GM23338 (cell line): ENCODE results near the gene MEGF11. TPM values are rescaled to one million over a fixed set of nuclear protein-coding genes. Genes with fewer than 3 reads are reported as not detected.

Source experiments
- ATAC-seq: fragments of 200-7000 bp; cut with Tn5 transposase; 3 replicates; pipeline ENCODE4 v1.9.1; 2020
- DNase-seq: peaks from one replicate; pipeline ENCODE4 v3.0.0-alpha.2; 2015; ENCODE audit warnings: low spot score
- H2AFZ ChIP-seq: fragments of 200-600 bp; sonication (generic); 2 replicates; pipeline ENCODE4 v1.8.0; 2016; ENCODE audit warnings: antibody characterized with exemption, mild to moderate bottlenecking, moderate library complexity
- H3F3A ChIP-seq: fragments of 200-600 bp; sonication (generic); replicated peaks from 2 replicates; pipeline ENCODE4 v1.8.0; 2017; ENCODE audit warnings: antibody characterized with exemption, mixed run types, low read depth
- H3K27ac ChIP-seq: fragments of 200-600 bp; sonication (generic); 2 replicates; pipeline ENCODE4 v1.6.1; 2016; ENCODE audit warnings: low read depth
- H3K27me3 ChIP-seq: fragments of 200-600 bp; sonication (generic); 2 replicates; pipeline ENCODE4 v1.8.0; 2016; ENCODE audit warnings: mild to moderate bottlenecking, mixed run types, moderate library complexity; ENCODE audit not compliant: insufficient read depth
- H3K36me3 ChIP-seq: fragments of 200-600 bp; sonication (generic); 2 replicates; pipeline ENCODE4 v1.8.0; 2016; ENCODE audit warnings: mild to moderate bottlenecking; ENCODE audit not compliant: insufficient read depth
- H3K4me1 ChIP-seq: fragments of 200-600 bp; sonication (generic); 2 replicates; pipeline ENCODE4 v1.8.0; 2016; ENCODE audit warnings: mild to moderate bottlenecking, moderate library complexity; ENCODE audit not compliant: insufficient read depth
- H3K4me2 ChIP-seq: fragments of 200-600 bp; sonication (generic); 2 replicates; pipeline ENCODE4 v1.7.1; 2017; ENCODE audit warnings: mixed run types
- H3K4me3 ChIP-seq: fragments of 200-600 bp; sonication (generic); 2 replicates; pipeline ENCODE4 v1.6.1; 2016; ENCODE audit warnings: mixed run types
- H3K79me2 ChIP-seq: fragments of 200-600 bp; sonication (generic); replicated peaks from 2 replicates; pipeline ENCODE4 v1.8.0; 2017; ENCODE audit warnings: mild to moderate bottlenecking; ENCODE audit not compliant: insufficient read depth
- H3K9me2 ChIP-seq: fragments of 200-600 bp; sonication (generic); 2 replicates; pipeline ENCODE4 v1.8.0; 2017; ENCODE audit not compliant: insufficient read depth
- H4K20me1 ChIP-seq: fragments of 200-600 bp; sonication (generic); replicated peaks from 2 replicates; pipeline ENCODE4 v1.8.0; 2017; ENCODE audit warnings: mild to moderate bottlenecking; ENCODE audit not compliant: insufficient read depth
- H3K27ac Mint-ChIP-seq: 2 replicates; pipeline ENCODE4 v1.8.0; 2020; ENCODE audit warnings: inconsistent platforms, mild to moderate bottlenecking, moderate library complexity, mixed read lengths
- H3K27me3 Mint-ChIP-seq: 3 replicates; pipeline ENCODE4 v1.8.0; 2022; ENCODE audit warnings: low read depth, mild to moderate bottlenecking, moderate library complexity, mixed read lengths, inconsistent platforms; ENCODE audit not compliant: insufficient read depth, poor library complexity
- H3K36me3 Mint-ChIP-seq: 3 replicates; pipeline ENCODE4 v1.8.0; 2021; ENCODE audit warnings: low read depth, mild to moderate bottlenecking, inconsistent platforms, moderate library complexity, mixed read lengths
- H3K4me1 Mint-ChIP-seq: 3 replicates; pipeline ENCODE4 v1.8.0; 2020; ENCODE audit warnings: mild to moderate bottlenecking, inconsistent platforms, mixed read lengths
- H3K4me3 Mint-ChIP-seq: 3 replicates; pipeline ENCODE4 v1.8.0; 2021; ENCODE audit warnings: moderate library complexity, mild to moderate bottlenecking, inconsistent platforms, mixed read lengths
- H3K9me3 Mint-ChIP-seq: 3 replicates; pipeline ENCODE4 v1.8.0; 2020; ENCODE audit warnings: moderate library complexity, mild to moderate bottlenecking, inconsistent platforms, mixed read lengths
- CREB1 ChIP-seq: fragments of 250-450 bp; sonication (Bioruptor Pico); IDR thresholded peaks from 2 replicates; pipeline ENCODE4 v1.5.0; 2020; ENCODE audit warnings: low read depth, mild to moderate bottlenecking, moderate library complexity
- ETS1 ChIP-seq: IDR thresholded peaks from 2 replicates; pipeline ENCODE4 v1.6.1; 2016; ENCODE audit warnings: antibody characterized with exemption
- EZH2 ChIP-seq: fragments of 200-600 bp; sonication (generic); IDR thresholded peaks from one replicate; pipeline ENCODE4 v1.8.0; 2017; ENCODE audit warnings: antibody characterized with exemption, mild to moderate bottlenecking, low read depth; ENCODE audit not compliant: unreplicated experiment
- EZH2phosphoT487 ChIP-seq: fragments of 200-600 bp; sonication (generic); IDR thresholded peaks from one replicate; pipeline ENCODE4 v1.8.1; 2018; ENCODE audit warnings: antibody characterized with exemption; ENCODE audit not compliant: unreplicated experiment
- JUNB ChIP-seq: IDR thresholded peaks from one replicate; pipeline ENCODE4 v1.6.1; 2016; ENCODE audit warnings: antibody characterized with exemption; ENCODE audit not compliant: unreplicated experiment
- NANOG ChIP-seq: IDR thresholded peaks from 2 replicates; pipeline ENCODE4 v1.6.1; 2016; ENCODE audit warnings: antibody characterized with exemption, borderline replicate concordance
- STAT1 ChIP-seq: IDR thresholded peaks from one replicate; pipeline ENCODE4 v1.6.1; 2016; ENCODE audit warnings: antibody characterized with exemption; ENCODE audit not compliant: unreplicated experiment
- ZNF462 ChIP-seq: fragments of 250-450 bp; sonication (Bioruptor Pico); IDR thresholded peaks from 2 replicates; pipeline ENCODE4 v1.5.0; 2020; ENCODE audit warnings: mild to moderate bottlenecking, moderate library complexity
- polyA plus RNA-seq: library from polyadenylated mRNA; unstranded; fragments of >200 nt; fragmentation: Nextera tagmentation; extraction: Ambion mirVana; gene quantifications from 2 replicates; pipeline ENCODE4 v1.2.1, GENCODE V29; 2016
- total RNA-seq: library from RNA; depleted of rRNA; stranded (reverse); fragments of >200 nt; shearing (Covaris generic); gene quantifications from 2 replicates; pipeline ENCODE4 v1.2.3, GENCODE V29; 2014

The MEGF11 gene
- total and polyA plus RNA-seq, 2 experiments from 2014 or later, result 1.3 to 1.9 TPM

DNA sequence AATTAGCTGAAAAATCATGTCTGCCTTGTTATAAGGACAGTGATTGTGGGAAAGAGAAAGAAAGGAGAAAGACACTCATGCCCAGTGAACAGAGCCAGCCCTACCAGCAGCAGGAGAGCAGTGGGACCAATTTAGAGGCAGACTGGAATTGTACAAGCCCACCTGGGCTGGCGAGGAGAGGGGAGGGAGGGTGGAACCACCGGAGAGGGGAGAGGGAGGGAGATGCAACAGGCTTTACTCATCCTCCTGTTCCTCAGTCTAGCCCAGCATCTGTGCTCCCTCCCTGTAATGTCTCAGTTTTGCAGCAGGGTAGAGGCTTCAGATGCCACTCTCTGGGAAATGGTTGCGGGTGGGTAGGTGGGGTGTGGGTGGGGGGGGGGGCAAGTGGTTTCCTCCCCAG is 329.5 kb downstream of the MEGF11 start (continued):
- TF ChIP-seq ZNF462 (CRISPR knock-in tag), result no peak

- Histone ChIP-seq H3K9me2 (no peaks in the 10 kb centered on the region), H3K4me2 (no peak overlapping the region)
- TF ChIP-seq ZNF462 (CRISPR knock-in tag), result no peak
- no peak for TF ChIP-seq ETS1
- no peak for TF ChIP-seq CREB1
- TF ChIP-seq JUNB, result no peak
- TF ChIP-seq EZH2phosphoT487, result no peak
- TF ChIP-seq EZH2, result no peak
- TF ChIP-seq NANOG, result no peak
- TF ChIP-seq STAT1, result no peak
These were observed 330.3 kb downstream of the MEGF11 start for GRCh38 chr15:65923264-65923663.

More at GRCh38 chr15:65923264-65923663, 330.3 kb downstream of the MEGF11 start:
- Histone ChIP-seq H3K79me2 (no peaks in the 10 kb centered on the region), H4K20me1 (no peaks in the 10 kb centered on the region), H3F3A (no peaks in the 10 kb centered on the region), H3K4me1 (no peaks in the 10 kb centered on the region), H2AFZ (no peak overlapping the region), H3K4me3 (no peak overlapping the region), H3K36me3 (no peaks in the 10 kb centered on the region), H3K27me3 (no peaks in the 10 kb centered on the region), H3K27ac (no peak overlapping the region)
- Mint-ChIP-seq H3K27me3 (peaks cover 4% of the 10 kb centered on the region), H3K27ac (no peak overlapping the region; the same call in 1 of the 2 replicates), H3K36me3 (no peaks in the 10 kb centered on the region), H3K9me3 (no peaks in the 10 kb centered on the region), H3K4me1 (peaks cover 13% of the 10 kb centered on the region), H3K4me3 (no peak overlapping the region)
- ATAC-seq (no peak), DNase-seq (no peak)
